NCI-H146 (cell line): ENCODE results near the gene COPZ2.
"Not testable (repeated sequence)": the region's sequence is repeated elsewhere in the genome, so short reads cannot be mapped to it uniquely, and the experiment has no call there.

Experiments
- DNase-seq: peaks from one replicate; lab custom pipeline; 2025; lab: John Stamatoyannopoulos, UW

The COPZ2 gene

DNA sequence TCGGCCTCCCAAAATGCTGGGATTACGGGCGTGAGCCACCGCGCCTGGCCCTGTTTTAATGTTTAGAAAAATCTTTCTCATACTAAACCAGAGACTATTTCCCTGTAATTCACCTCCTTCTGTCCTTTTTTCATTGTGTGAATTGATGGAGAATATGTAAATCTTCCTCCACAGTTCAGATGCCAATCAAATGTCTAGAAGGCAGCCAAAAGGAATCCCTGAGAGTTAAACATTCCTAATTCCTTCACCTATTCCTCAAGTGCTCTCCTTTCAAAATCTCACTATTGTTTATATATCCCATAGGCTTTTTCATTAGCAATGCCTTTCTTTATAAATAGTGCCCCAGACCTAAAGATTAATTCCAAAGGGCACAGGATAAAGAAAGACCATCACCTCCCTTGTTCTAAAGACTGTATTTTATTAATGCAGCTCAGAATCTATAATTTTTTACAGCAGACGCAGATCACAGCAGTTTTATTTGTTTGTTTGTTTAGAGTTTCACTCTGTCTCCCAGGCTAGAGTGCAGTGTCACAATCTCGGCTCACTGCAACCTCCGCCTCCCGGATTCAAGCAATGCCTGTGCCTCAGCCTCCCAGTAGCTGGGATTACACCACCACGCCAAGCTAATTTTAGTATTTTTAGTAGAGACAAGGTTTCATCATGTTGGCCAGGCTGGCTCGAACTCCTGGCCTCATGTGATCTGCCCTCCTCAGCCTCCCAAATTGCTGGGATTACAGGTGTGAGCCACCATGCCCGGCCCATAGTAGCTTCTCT is 30.5 kb downstream of the COPZ2 start:
- DNase-seq = no peak

DNA sequence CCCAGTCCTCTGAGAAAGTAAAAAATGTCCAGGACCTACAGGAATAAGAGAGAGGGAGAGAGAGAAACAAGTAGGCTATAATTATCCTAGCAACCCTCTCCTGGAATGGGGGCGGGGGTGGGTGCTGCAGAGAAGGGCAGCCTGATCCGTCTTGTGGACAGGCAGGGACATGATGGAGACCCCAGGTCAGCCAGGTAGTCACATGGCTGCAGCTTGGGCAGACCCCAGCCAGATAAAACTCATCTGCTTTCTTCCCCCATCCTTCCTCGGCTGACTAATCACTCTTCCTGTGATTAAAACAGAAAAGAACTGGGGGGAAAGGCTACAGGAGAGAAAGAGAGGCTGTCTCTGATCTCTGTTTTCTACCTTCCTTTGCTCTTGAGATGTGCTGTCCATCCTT is 32.6 kb downstream of the COPZ2 start:
- peak; percentile 43 for DNase-seq

DNA sequence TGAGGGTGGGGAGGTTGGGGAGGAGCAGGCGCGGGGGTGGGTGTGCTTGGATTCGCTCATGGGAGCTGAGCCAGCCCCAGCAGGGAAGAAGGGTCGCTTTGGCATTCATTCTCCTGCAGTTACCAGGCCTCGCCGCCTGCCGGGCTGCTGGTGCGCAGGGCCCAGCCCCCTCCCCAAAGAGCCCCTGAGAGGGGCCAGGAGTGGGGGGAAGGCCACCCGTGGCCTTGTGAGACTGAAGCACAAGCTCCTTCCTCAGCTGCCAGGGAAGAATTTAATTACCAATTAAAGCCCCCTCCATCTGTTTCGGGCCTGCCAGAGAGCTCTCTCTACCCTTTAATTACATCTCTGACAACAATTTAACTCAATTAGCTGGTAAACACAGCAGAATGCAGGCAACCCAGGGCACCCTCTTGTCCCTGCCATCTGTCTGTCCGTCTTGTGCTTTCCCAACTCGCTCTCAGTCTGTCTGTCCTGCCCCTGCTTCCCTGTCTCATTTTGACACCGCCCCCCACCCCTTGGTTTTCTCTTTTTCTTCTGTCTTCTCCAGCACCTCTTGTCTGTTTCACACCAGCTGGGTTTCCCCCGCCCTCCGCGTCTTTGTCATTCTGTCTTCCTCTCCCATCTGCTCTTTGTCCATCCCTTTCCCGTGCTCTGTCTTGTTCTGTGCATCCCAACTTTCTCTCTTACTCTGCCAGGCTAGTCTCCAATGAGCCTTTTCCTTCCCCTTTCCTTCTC is 34.0 kb downstream of the COPZ2 start:
- DNase-seq = peak; percentile 94

DNA sequence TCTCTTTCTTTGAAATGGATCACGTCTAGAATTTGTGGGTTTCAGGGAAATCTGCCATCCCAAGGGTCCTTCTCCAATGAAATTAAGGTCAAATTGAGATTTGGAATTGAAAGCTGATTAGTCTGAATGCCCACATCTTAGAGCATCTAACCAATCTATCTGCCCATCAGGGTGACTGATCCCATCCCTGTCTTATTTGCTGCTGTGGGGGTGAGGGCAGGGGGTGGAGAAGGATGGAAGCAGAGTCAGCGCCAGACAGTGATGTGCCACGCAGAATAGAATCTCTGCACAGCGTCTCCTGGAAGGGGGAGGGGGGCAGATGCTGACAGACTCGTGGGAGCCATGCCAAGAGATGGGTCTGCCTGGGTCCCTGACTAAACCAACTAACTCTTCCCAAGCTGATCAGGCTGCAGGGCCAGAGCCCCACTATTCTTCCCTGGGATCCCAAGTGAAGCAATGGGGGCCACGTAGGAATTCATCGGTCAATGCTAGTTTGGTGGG is 34.6 kb downstream of the COPZ2 start:
- DNase-seq = peak; percentile 82

DNA sequence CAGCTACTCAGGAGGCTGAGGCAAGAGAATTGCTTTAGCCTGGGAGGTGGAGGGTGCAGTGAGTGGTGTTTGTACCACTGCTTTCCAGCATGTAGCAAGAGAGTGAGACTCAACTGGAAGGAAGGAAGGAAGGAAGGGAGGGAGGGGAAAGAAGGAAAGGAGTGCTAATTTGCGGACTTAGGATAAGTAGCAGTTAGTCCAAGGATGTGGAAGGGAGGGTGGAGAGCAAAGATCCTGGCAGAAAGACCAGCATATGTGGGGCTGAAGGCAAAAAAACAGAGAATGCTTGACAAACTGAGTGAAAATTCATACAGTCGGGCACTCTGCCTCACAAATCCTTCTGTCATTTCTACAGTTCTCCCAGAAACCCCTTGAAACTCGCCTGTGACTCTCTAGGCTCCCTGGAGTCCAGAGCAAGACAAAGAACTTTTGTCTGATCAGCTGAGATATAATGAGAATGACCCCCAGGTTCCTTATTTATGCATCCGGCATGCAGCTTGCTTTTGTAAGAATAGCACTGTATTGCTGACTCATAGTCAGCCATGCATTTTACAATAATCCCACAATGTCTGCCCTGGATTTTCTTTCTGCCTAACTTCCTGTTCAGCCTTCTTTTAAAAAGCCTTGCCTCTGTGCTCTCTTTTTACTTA is 35.2 kb downstream of the COPZ2 start:
- DNase-seq = peak; percentile 82

DNA sequence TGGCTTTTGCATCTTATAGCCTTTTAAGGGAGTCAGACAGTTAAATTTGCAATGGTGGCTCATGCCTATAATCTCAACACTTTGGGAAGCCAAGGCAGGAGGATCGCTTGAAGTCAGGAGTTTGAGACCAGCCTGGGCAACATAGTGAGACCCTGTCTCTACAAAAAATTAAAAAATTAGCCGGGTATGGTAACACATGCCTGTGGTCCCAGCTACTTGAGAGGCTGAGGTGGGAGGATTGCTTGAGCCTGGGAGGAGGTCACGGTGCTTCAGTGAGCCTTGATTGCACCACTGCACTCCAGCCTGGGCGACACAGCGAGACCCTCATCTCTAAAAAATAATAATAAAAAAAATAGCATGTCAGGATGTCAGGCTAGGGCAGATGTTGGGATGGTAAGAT is 35.9 kb downstream of the COPZ2 start:
- DNase-seq = not testable (repeated sequence)

DNA sequence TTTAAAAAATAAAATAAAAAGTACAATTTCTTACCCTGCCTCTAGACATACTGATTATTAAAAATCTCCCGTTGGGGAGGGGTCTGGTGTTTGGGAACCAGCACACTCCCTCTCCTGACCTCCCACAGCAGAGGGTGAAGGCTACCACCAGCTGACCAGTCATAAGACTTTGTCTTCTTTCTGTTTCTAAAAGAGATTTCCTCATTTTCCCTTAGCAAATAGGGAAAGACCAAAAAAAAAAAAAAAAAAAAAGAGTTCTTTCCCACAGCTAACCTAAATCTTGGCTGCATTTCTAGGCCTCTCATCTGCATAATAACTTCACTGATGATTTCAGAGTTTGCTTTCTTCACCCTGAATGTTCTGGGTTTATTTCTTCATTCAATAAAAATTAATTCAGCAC is 36.4 kb downstream of the COPZ2 start:
- DNase-seq = no peak

DNA sequence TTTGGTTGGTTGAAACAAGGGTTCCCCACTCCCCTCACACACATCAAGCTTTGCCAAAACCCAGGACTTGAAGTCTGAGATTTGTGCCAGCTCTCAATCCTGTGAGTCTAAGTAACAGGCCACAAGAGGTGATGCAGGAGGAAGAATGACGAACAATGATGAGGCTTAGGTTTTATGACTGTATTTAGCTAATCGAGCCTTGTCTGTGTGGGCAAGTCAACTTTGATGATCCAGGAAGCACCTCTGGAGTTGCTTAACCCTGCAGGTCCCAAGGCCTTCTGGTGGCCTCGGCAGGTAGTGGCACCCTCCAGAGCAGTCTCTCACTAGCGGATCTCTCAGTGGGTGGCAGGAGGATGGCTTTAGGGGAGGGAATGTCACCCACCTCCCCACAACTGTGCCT is 38.0 kb downstream of the COPZ2 start:
- peak; percentile 37 for DNase-seq

DNA sequence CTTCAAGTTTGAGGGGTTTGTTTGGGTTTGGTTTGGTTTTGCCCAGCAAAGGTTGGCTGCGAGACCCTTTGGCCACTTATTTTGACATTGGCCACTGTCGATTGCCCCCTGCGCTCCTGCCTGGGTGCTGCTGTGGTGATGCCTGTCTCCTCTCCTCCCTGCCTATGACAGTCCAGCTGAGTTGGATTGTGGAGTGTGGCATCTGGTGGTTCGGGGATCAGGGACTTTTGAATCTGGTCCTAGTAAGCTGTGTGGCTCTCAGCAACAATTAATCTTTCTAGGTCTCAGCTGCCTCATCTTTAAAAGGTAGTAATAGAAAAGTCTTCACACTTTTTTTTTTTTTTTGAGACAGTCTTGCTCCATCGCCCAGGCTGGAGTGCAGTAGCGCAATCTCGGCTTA is 39.6 kb downstream of the COPZ2 start:
- no peak for DNase-seq

DNA sequence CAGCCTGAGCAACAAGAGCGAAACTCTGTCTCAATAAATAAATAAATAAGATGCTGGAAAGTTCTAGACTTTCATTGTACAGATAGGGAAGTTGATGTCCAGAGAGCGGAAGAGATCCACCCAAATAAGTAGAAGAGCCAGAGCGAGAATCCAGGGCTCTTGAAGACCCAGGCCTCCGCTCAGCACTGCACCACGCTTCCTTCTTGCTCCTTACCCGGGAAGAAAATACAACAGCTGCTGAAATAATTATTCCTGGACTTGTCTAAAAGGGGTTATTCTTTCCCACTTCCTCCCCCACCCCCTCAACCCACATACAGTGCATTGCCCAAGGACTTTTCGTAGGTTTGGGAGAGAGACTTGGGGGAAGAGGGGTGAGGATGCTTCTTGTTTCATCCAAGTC is 40.0 kb downstream of the COPZ2 start:
- no peak for DNase-seq

DNA sequence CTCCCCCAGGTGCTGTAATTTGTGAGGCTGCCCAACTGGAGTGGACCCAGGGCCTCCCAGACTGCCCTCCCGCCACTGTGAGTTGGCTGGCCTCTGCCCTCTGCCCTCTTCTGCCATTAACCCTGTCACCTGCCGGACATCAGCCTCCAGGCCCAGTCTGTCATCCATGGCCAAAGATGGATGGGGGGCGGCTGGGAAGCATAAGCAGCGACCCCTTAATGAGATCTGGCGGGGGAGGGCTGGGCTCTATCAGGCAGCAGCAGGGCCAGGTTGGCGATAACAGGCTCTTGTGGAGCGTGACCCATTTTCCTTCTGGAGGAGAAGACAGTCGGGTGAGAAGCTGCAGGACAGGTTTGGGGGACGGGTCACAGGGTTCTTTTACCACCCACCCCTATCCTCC is 41.4 kb downstream of the COPZ2 start:
- DNase-seq = no peak

DNA sequence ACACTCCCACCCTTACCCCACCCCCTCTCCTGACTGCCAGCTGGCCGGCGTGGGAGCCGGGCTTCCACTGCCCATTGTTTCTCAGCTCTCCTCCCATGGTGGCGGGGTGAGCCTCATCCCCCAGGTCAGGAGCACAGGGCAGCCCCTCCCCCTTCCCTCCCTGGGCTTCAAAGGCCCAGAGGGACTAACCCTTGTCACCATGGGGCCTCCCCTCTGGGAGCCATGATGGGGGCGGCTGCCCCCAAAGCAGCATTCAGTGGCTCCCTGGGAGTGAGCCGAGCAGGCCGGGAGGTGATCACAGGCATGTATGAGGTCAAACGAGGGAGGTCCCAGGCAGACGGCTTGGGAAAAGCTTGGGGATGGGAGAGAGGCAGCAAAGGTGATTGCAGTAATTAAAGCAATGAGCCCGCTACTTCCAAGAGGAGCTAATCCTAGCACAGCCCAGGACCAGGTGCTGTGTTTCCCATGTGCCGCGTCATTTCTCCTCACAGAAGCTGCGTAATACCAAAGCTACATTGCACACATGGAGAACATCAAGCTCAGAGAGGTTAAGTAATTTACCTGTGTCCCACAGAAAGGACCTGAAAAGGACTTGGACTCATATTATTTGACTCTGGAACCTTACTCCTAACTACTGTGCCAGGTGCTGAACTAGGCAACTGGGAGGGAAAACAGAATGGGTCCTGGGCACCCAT is 42.2 kb downstream of the COPZ2 start:
- no peak for DNase-seq

DNA sequence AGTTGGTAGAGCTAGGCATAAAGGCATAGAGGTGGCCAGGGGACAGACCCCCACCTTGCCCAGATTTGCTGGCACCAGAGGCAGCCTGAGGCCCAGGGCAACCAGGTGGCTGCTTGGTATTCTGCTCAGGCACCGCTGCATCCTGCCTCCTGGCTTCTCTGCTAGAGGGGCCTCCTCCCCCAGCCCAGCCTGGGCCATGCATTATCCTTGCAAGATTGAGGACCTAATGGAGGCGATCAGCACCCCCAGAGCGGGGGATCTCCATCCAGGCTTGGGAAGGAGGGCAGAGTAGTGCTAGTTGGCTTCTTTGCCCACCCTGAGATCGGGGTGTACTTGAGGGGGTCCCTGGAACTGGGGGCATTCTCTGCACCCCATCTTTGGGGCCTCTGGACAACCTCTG is 42.9 kb downstream of the COPZ2 start:
- no peak for DNase-seq

DNA sequence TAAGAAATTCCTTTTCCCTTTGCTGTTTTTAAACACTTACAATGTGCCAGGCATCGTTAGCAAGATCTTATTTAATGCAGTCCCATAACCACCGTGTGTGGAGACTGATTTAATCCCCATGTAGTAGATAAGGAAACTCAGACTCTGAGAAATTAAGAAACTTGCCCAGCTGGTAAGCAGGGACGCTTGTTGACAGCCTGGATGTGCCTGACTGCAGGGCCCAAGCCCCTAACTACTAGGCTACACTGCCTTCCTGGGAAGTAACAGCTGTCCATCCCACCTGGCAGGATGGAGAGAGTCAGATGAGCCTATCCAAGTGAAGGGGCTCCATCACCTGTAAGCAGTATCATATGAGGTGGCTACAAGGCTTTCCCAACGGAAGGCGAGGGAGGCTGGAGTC is 43.6 kb downstream of the COPZ2 start:
- DNase-seq = no peak

DNA sequence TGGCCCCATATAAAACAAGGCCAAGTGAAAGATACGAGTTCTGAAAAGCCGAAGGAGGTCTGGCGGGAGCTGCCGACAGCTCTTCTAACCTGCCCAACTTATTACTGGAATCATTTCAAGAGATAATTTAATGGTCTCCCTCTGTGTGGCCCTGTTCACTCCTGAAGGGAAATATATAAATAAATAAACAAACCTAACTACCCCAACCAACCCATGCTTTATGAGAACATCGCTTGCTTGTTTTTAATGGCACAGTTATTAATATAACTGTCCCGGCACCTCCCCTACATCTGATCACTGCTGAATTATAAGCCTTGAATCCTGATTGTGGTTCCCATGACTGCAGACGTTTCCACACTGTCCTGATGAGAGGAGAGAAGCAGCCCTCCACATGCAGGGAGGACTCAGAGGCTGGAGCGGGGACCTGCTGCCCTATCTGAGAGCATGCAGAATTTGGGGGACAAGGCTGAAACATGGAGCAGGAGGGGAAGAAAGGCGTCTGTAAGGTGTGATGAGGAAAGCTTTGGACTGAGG is 44.5 kb downstream of the COPZ2 start:
- DNase-seq = no peak

DNA sequence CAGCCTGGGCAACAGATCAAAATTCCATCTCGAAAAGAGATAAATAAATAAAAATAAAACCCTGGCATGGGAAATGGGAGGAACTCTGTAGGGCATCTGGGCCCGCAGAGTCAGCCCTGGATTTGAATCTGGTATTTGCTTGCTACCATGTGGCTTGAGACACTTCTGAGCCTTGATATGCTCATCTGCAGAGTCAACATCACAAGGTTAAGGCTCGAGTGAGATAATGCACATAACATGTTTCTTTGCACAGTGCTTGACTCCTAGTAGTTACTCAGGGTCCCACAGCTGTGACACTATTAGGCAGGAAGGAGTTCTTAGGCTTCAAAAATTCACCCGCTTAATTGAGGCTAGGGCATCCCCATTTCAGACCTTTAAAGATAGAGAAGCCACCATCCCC is 45.4 kb downstream of the COPZ2 start:
- no peak for DNase-seq

DNA sequence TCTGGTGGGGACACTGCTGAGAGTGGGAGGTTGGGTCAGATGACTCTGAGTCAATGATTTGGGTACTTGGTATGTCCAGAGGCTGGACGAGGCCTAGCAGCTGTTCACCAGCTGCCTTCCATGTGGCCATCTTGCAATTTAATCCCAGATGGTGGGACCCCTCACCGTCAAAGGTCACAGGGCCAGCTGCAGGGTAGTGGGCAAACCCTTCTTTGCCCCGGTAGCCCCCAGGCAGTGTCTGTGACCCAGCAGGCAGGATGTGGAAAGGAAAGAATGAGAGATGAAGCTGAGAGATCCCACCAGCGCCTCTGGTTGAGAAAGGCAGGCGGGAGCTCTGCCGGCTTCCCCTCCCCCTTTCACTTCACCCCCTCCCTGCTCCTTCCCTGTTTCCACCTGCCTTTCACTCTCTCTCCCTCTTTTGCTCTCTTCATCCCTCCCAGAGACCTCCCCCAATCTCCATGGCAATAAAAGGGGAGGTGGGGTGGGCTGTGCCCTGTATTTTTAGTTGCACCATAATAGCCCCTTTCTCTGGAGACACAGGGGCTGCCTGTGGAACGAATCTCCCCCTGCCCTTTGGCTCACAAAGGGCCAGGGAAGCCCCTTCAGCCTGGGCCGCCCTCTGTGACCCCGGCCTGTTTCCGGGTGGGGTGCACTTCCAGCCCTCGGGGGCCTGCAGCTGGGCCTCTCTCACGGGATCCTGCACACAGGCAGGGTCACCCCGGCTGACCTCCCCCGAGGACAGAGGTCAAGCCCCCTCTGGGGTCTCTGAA is 46.5 kb downstream of the COPZ2 start:
- DNase-seq = peak; percentile 69

DNA sequence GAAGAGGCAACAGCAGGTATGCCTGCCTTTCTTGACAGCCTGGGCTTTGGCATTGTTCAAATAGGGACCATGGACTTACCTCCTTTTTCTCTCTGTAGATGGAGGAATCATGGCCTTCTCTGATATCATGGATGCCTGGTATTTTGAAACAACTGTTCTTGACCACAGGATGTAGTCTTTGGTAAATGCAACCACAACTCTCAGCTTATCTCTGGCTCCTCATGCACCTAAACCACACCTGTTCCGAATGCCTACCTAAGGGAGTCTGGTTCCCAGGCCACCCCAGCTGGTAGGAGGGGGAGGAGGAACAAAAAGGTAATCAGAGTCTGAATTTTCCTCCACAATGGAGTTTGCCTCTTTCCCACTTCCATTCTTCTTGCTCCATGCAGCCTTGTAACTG is 47.9 kb downstream of the COPZ2 start:
- DNase-seq = no peak

DNA sequence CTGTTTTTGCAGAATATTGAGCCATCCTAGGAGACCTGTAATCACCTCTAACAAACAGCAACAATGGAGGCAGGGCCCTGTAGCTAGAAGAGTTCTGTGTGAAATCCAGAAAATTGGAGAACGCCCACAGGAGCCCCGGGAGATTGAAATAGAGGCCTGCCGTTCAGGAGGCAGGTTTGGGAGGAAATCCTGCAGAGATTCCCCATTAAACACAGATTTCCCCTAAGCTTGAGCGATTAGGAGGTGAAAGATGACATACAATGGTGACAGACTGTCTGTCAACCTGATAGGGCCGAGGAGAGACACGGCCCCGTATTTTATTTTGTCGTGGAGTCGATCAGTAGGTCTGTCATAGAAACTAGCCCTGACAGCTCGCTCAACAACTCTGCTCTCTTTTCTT is 48.4 kb downstream of the COPZ2 start:
- no peak for DNase-seq

DNA sequence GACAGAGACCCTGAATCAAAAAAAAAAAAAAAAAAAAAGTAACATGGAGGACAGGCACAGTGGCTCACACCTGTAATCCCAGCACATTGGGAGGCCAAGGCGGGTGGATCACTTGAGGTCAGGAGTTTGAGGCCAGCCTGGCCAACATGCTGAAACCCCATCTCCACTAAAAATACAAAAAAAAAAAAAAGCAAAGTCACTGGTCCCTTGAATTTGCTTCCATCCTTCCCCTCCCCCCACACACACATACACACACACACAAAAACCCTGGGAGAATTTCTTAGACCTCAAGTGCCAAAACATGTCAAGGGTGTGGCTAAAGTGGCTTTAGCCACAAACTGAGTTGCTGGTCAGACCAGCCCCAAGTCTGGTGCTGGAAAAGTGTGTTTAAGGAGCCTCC is 49.2 kb downstream of the COPZ2 start:
- not testable (repeated sequence) for DNase-seq

DNA sequence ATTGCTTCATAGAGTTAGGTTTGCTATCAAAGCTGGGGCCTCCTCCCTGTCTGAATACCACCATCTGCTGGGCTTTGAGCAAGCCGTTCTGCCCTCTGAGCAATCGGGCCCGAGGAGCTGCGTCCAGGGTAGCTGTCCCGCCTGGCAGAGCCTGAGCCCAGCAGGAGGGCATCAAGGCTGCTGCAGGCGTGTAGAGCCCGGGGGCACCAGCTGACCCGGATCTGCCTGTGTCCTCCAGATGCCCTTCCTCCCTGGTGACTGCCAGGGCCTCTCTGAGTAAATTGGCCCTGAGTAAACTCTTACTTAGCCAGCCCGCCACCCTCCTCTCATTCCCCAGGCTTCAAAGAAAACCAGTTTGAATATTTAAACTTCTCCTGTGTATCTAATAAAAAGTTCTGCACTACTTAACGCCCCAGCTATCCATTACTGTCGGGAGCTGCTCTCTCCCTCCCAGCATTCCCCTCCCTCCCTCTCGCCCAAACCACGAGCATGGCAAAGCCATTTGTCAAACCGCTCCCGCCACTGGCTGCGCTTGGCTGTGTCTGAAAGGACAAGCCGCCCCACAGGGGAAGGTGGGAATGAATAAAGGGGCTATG is 50.3 kb downstream of the COPZ2 start:
- peak; percentile 77 for DNase-seq
